ENCODE data around the gene CYP27B1. TPM values are rescaled to one million over a fixed set of nuclear protein-coding genes. Genes with fewer than 3 reads are reported as not detected.

Gene CYP27B1
- total RNA-seq = 1 to 10 TPM in 1 of 4 donors, not detected in 3; 3.0 TPM

GRCh38 chr12:57766464-57767304 is at the start of gene CYP27B1:
Gene CYP27B1 (minus strand): TSS chr12:57767078. CDS start chr12:57767041, 37 bp downstream.
- Histone ChIP-seq H3K4me1 (peaks cover 0 to 43% (median 35%) of the 10 kb centered on the region in 4 donors), H3K9me3 (no peaks in the 10 kb centered on the region), H3K27me3 (peaks cover 2 to 49% of the 10 kb centered on the region in 2 donors), H3K36me3 (peaks cover 0 to 30% (median 0%) of the 10 kb centered on the region in 3 donors), H3K27ac (no peak within 1 kb of the TSS), H3K4me3 (peak within 1 kb of the TSS in 3 of 4 donors; percentile 12 to 46 (median 41))
- DNase-seq (ENCODE audit: low spot score in 2 of 2) = no peak
- TF ChIP-seq CTCF (IDR thresholded peaks at IDR 0.05) = no peak
- TF ChIP-seq EP300 (IDR thresholded peaks at IDR 0.05) = no peak
- TF ChIP-seq POLR2A (IDR thresholded peaks at IDR 0.05) = no peak
- WGBS, 2 donors = 3 to 7% methylated on average over 25 to 38 of the region's 38 CpGs

- H3K36me3 ChIP-seq = peaks cover 0 to 52% (median 9%) of the 10 kb centered on the region in 3 donors
- TF ChIP-seq POLR2A (IDR thresholded peaks at IDR 0.05) (no peak), EP300 (IDR thresholded peaks at IDR 0.05) (no peak)
- peak overlapping the region in 2 of 4 donors; percentile 61 to 69 for H3K27ac ChIP-seq
- peaks cover 0 to 57% (median 29%) of the 10 kb centered on the region in 4 donors for H3K4me1 ChIP-seq
- H3K4me3 ChIP-seq = no peak overlapping the region
- WGBS, 2 donors = 51 to 61% methylated on average over 3 of the region's 3 CpGs
- no peaks in the 10 kb centered on the region for H3K9me3 ChIP-seq
- no peaks in the 10 kb centered on the region for H3K27me3 ChIP-seq
- no peak for DNase-seq (ENCODE audit: low spot score in 2 of 2)
Measured at GRCh38 chr12:57816001-57816854, 49.4 kb upstream of the CYP27B1 start.

GRCh38 chr12:57815177-57816000 is 48.5 kb upstream of the CYP27B1 start:
- H3K27me3 ChIP-seq = no peaks in the 10 kb centered on the region
- peaks cover 0 to 52% (median 9%) of the 10 kb centered on the region in 3 donors for H3K36me3 ChIP-seq
- no peaks in the 10 kb centered on the region for H3K9me3 ChIP-seq
- WGBS, 2 donors = 76 to 82% methylated on average over 10 to 13 of the region's 13 CpGs
- no peak for DNase-seq (ENCODE audit: low spot score in 2 of 2)
- H3K27ac ChIP-seq = peak overlapping the region in 2 of 4 donors; percentile 61 to 69
- no peak for TF ChIP-seq CTCF (IDR thresholded peaks at IDR 0.05)
- no peak for TF ChIP-seq POLR2A (IDR thresholded peaks at IDR 0.05)
- TF ChIP-seq EP300 (IDR thresholded peaks at IDR 0.05) = no peak
- no peak overlapping the region for H3K4me3 ChIP-seq
- peaks cover 0 to 56% (median 29%) of the 10 kb centered on the region in 4 donors for H3K4me1 ChIP-seq

- peaks cover 0 to 56% (median 29%) of the 10 kb centered on the region in 4 donors for H3K4me1 ChIP-seq
- no peak for DNase-seq (ENCODE audit: low spot score in 2 of 2)
- peak overlapping the region in 2 of 4 donors; percentile 1 to 6 for H3K27ac ChIP-seq
- TF ChIP-seq EP300 (IDR thresholded peaks at IDR 0.05) (no peak), POLR2A (IDR thresholded peaks at IDR 0.05) (no peak), CTCF (IDR thresholded peaks at IDR 0.05) (peak in 1 of 5 experiments; percentile 10)
- 42 to 51% methylated on average over 17 of the region's 17 CpGs for WGBS, 2 donors
- H3K36me3 ChIP-seq = peaks cover 0 to 52% (median 6%) of the 10 kb centered on the region in 3 donors
- no peaks in the 10 kb centered on the region for H3K9me3 ChIP-seq
- H3K27me3 ChIP-seq = no peaks in the 10 kb centered on the region
- no peak overlapping the region for H3K4me3 ChIP-seq
Measured at GRCh38 chr12:57813971-57814772, 47.3 kb upstream of the CYP27B1 start.
